Measurements from ENCODE around the gene RALA. TPM values are rescaled to one million over a fixed set of nuclear protein-coding genes. Genes with fewer than 3 reads are reported as not detected.

Gene RALA
- total RNA-seq, 2 experiments from 2014 or later, result 24.5 to 27.5 TPM

GRCh38 chr7:39672176-39672575 is 48.8 kb downstream of the RALA start:
- Mint-ChIP-seq H3K27ac (peak overlapping the region; percentile 12), H3K4me3 (no peak overlapping the region), H3K36me3 (ENCODE audit: low read depth) (peaks cover 30% of the 10 kb centered on the region), H3K9me3 (no peaks in the 10 kb centered on the region), H3K27me3 (no peaks in the 10 kb centered on the region), H3K4me1 (ENCODE audit: low read depth) (peaks cover 33% of the 10 kb centered on the region)
- intact Hi-C loops (cut with DNase I, micrococcal nuclease), result no loop called here
- H3K4me1 ChIP-seq (ENCODE audit: insufficient read depth, low read length), result no peaks in the 10 kb centered on the region
- H3K27me3 ChIP-seq (ENCODE audit: control insufficient read depth in 1 of 2, insufficient read depth in 2 of 2, low read length in 2 of 2), result no peaks in the 10 kb centered on the region
- TF ChIP-seq, protein P1, sequence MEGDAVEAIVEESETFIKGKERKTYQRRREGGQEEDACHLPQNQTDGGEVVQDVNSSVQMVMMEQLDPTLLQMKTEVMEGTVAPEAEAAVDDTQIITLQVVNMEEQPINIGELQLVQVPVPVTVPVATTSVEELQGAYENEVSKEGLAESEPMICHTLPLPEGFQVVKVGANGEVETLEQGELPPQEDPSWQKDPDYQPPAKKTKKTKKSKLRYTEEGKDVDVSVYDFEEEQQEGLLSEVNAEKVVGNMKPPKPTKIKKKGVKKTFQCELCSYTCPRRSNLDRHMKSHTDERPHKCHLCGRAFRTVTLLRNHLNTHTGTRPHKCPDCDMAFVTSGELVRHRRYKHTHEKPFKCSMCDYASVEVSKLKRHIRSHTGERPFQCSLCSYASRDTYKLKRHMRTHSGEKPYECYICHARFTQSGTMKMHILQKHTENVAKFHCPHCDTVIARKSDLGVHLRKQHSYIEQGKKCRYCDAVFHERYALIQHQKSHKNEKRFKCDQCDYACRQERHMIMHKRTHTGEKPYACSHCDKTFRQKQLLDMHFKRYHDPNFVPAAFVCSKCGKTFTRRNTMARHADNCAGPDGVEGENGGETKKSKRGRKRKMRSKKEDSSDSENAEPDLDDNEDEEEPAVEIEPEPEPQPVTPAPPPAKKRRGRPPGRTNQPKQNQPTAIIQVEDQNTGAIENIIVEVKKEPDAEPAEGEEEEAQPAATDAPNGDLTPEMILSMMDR (IDR thresholded peaks at IDR 0.05), result no peak
- ATAC-seq (ENCODE audit: poor library complexity) (no peak), DNase-seq (no peak)
- POLR2A ChIA-PET, result interaction anchor here (0.6 kb wide), 1 partner anchor 48 kb away, joined by 4 read pairs; no protein-coding TSS in a partner anchor
- H3K36me3 ChIP-seq (ENCODE audit: insufficient read depth, low read length), result no peaks in the 10 kb centered on the region
- no peak overlapping the region for H3K4me3 ChIP-seq (ENCODE audit: low read length)
- CTCF ChIA-PET, result interaction anchor here (0.7 to 1.6 kb wide), 2 partner anchors 95 to 160 kb away, joined by 3 read pairs; no protein-coding TSS in a partner anchor
- no peak overlapping the region for H3K27ac ChIP-seq (ENCODE audit: low read depth in 1 of 2, low read length in 2 of 2)
- peaks cover 0 to 4% of the 10 kb centered on the region in 2 experiments for H3K9me3 ChIP-seq (ENCODE audit: control insufficient read depth in 1 of 2, insufficient read depth in 1 of 2, low read length in 2 of 2)

GRCh38 chr7:39673868-39674267 is 50.5 kb downstream of the RALA start:
- H3K4me3 Mint-ChIP-seq, result no peak overlapping the region
- no peak overlapping the region for H3K27ac Mint-ChIP-seq
- H3K4me1 Mint-ChIP-seq (ENCODE audit: low read depth), result peaks cover 26% of the 10 kb centered on the region
- CTCF ChIA-PET, result interaction anchor here (1.3 kb wide), 1 partner anchor 94 kb away, joined by 4 read pairs; no protein-coding TSS in a partner anchor
- H3K27me3 Mint-ChIP-seq, result no peaks in the 10 kb centered on the region
- Histone ChIP-seq H3K4me3 (ENCODE audit: low read length) (no peak overlapping the region), H3K36me3 (ENCODE audit: insufficient read depth, low read length) (no peaks in the 10 kb centered on the region), H3K4me1 (ENCODE audit: insufficient read depth, low read length) (no peaks in the 10 kb centered on the region), H3K9me3 (ENCODE audit: control insufficient read depth in 1 of 2, insufficient read depth in 1 of 2, low read length in 2 of 2) (peaks cover 0 to 4% of the 10 kb centered on the region in 2 experiments), H3K27ac (ENCODE audit: low read depth in 1 of 2, low read length in 2 of 2) (no peak overlapping the region), H3K27me3 (ENCODE audit: control insufficient read depth in 1 of 2, insufficient read depth in 2 of 2, low read length in 2 of 2) (no peaks in the 10 kb centered on the region)
- DNase-seq, result no peak
- H3K9me3 Mint-ChIP-seq, result no peaks in the 10 kb centered on the region
- TF ChIP-seq, protein P1 (IDR thresholded peaks at IDR 0.05), result no peak
- no peak for ATAC-seq (ENCODE audit: poor library complexity)
- POLR2A ChIA-PET, result no interaction called here
- peaks cover 22% of the 10 kb centered on the region for H3K36me3 Mint-ChIP-seq (ENCODE audit: low read depth)
- intact Hi-C loops (cut with DNase I, micrococcal nuclease), result no loop called here

GRCh38 chr7:39674406-39674805 is 51.0 kb downstream of the RALA start:
- no peaks in the 10 kb centered on the region for H3K9me3 Mint-ChIP-seq
- no peak for DNase-seq
- Histone ChIP-seq H3K4me1 (ENCODE audit: insufficient read depth, low read length) (no peaks in the 10 kb centered on the region), H3K4me3 (ENCODE audit: low read length) (no peak overlapping the region), H3K36me3 (ENCODE audit: insufficient read depth, low read length) (no peaks in the 10 kb centered on the region), H3K27ac (ENCODE audit: low read depth in 1 of 2, low read length in 2 of 2) (no peak overlapping the region), H3K9me3 (ENCODE audit: control insufficient read depth in 1 of 2, insufficient read depth in 1 of 2, low read length in 2 of 2) (peaks cover 0 to 4% of the 10 kb centered on the region in 2 experiments), H3K27me3 (ENCODE audit: control insufficient read depth in 1 of 2, insufficient read depth in 2 of 2, low read length in 2 of 2) (no peaks in the 10 kb centered on the region)
- no peaks in the 10 kb centered on the region for H3K27me3 Mint-ChIP-seq
- no peak overlapping the region for H3K27ac Mint-ChIP-seq
- H3K36me3 Mint-ChIP-seq (ENCODE audit: low read depth), result peaks cover 23% of the 10 kb centered on the region
- ChIA-PET POLR2A (interaction anchor here (0.6 kb wide), 1 partner anchor 26 kb away, joined by 3 read pairs; no protein-coding TSS in a partner anchor), CTCF (interaction anchor here (1.3 kb wide), 1 partner anchor 94 kb away, joined by 4 read pairs; no protein-coding TSS in a partner anchor)
- H3K4me1 Mint-ChIP-seq (ENCODE audit: low read depth), result peaks cover 26% of the 10 kb centered on the region
- ATAC-seq (ENCODE audit: poor library complexity), result no peak
- H3K4me3 Mint-ChIP-seq, result no peak overlapping the region
- intact Hi-C loops (cut with DNase I, micrococcal nuclease), result no loop called here
- TF ChIP-seq, protein P1 (IDR thresholded peaks at IDR 0.05), result no peak
